ENCODE measurements around the gene UBR3. TPM values are rescaled to one million over a fixed set of nuclear protein-coding genes. Genes with fewer than 3 reads are reported as not detected.

The UBR3 gene
- total and polyA plus RNA-seq, 2 experiments from 2014 or later: 10.7 to 28.0 TPM

DNA sequence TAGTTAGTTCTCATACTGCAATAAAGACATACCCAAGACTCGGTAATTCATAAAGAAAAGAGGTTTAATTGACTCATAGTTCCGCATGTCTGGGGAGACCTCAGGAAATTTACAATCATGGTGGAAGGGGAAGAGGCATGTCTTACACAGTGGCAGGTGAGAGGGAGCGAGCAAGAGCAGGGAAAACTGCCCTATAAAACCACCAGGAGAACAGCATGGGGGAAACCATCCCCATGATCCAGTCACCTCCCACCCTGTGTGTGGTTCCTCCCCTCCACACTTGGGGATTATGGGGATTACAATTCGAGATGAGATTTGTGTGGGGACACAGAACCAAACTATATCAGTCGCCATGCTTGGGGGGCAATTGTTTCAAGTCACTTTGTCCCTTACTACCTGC is 29.7 kb upstream of the UBR3 start:
- TF ChIP-seq CREB1 (CRISPR knock-in tag; IDR thresholded peaks at IDR 0.05; ENCODE audit: low read depth): no peak
- TF ChIP-seq NANOG (IDR thresholded peaks at IDR 0.05; ENCODE audit: borderline replicate concordance): no peak
- TF ChIP-seq, protein P1, sequence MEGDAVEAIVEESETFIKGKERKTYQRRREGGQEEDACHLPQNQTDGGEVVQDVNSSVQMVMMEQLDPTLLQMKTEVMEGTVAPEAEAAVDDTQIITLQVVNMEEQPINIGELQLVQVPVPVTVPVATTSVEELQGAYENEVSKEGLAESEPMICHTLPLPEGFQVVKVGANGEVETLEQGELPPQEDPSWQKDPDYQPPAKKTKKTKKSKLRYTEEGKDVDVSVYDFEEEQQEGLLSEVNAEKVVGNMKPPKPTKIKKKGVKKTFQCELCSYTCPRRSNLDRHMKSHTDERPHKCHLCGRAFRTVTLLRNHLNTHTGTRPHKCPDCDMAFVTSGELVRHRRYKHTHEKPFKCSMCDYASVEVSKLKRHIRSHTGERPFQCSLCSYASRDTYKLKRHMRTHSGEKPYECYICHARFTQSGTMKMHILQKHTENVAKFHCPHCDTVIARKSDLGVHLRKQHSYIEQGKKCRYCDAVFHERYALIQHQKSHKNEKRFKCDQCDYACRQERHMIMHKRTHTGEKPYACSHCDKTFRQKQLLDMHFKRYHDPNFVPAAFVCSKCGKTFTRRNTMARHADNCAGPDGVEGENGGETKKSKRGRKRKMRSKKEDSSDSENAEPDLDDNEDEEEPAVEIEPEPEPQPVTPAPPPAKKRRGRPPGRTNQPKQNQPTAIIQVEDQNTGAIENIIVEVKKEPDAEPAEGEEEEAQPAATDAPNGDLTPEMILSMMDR (conservative IDR thresholded peaks at IDR 0.05; ENCODE audit: low read depth in 2 of 2): no peak
- TF ChIP-seq, protein P2, sequence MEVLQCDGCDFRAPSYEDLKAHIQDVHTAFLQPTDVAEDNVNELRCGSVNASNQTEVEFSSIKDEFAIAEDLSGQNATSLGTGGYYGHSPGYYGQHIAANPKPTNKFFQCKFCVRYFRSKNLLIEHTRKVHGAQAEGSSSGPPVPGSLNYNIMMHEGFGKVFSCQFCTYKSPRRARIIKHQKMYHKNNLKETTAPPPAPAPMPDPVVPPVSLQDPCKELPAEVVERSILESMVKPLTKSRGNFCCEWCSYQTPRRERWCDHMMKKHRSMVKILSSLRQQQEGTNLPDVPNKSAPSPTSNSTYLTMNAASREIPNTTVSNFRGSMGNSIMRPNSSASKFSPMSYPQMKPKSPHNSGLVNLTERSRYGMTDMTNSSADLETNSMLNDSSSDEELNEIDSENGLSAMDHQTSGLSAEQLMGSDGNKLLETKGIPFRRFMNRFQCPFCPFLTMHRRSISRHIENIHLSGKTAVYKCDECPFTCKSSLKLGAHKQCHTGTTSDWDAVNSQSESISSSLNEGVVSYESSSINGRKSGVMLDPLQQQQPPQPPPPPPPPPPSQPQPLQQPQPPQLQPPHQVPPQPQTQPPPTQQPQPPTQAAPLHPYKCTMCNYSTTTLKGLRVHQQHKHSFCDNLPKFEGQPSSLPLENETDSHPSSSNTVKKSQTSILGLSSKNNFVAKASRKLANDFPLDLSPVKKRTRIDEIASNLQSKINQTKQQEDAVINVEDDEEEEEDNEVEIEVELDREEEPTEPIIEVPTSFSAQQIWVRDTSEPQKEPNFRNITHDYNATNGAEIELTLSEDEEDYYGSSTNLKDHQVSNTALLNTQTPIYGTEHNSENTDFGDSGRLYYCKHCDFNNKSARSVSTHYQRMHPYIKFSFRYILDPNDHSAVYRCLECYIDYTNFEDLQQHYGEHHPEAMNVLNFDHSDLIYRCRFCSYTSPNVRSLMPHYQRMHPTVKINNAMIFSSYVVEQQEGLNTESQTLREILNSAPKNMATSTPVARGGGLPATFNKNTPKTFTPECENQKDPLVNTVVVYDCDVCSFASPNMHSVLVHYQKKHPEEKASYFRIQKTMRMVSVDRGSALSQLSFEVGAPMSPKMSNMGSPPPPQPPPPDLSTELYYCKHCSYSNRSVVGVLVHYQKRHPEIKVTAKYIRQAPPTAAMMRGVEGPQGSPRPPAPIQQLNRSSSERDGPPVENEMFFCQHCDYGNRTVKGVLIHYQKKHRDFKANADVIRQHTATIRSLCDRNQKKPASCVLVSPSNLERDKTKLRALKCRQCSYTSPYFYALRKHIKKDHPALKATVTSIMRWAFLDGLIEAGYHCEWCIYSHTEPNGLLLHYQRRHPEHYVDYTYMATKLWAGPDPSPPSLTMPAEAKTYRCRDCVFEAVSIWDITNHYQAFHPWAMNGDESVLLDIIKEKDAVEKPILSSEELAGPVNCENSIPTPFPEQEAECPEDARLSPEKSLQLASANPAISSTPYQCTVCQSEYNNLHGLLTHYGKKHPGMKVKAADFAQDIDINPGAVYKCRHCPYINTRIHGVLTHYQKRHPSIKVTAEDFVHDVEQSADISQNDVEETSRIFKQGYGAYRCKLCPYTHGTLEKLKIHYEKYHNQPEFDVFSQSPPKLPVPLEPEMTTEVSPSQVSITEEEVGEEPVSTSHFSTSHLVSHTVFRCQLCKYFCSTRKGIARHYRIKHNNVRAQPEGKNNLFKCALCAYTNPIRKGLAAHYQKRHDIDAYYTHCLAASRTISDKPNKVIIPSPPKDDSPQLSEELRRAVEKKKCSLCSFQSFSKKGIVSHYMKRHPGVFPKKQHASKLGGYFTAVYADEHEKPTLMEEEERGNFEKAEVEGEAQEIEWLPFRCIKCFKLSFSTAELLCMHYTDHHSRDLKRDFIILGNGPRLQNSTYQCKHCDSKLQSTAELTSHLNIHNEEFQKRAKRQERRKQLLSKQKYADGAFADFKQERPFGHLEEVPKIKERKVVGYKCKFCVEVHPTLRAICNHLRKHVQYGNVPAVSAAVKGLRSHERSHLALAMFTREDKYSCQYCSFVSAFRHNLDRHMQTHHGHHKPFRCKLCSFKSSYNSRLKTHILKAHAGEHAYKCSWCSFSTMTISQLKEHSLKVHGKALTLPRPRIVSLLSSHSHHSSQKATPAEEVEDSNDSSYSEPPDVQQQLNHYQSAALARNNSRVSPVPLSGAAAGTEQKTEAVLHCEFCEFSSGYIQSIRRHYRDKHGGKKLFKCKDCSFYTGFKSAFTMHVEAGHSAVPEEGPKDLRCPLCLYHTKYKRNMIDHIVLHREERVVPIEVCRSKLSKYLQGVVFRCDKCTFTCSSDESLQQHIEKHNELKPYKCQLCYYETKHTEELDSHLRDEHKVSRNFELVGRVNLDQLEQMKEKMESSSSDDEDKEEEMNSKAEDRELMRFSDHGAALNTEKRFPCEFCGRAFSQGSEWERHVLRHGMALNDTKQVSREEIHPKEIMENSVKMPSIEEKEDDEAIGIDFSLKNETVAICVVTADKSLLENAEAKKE (CRISPR knock-in tag; IDR thresholded peaks at IDR 0.05): no peak
- TF ChIP-seq ZNF331 (CRISPR knock-in tag; IDR thresholded peaks at IDR 0.05; ENCODE audit: low read depth): no peak
- TF ChIP-seq ZNF114 (CRISPR knock-in tag; IDR thresholded peaks at IDR 0.05): no peak
- TF ChIP-seq, protein P3, sequence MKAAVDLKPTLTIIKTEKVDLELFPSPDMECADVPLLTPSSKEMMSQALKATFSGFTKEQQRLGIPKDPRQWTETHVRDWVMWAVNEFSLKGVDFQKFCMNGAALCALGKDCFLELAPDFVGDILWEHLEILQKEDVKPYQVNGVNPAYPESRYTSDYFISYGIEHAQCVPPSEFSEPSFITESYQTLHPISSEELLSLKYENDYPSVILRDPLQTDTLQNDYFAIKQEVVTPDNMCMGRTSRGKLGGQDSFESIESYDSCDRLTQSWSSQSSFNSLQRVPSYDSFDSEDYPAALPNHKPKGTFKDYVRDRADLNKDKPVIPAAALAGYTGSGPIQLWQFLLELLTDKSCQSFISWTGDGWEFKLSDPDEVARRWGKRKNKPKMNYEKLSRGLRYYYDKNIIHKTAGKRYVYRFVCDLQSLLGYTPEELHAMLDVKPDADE (IDR thresholded peaks at IDR 0.05): no peak
- TF ChIP-seq EZH2phosphoT487 (IDR thresholded peaks at IDR 0.05; ENCODE audit: unreplicated experiment): no peak
- TF ChIP-seq JUNB (IDR thresholded peaks at IDR 0.05; ENCODE audit: unreplicated experiment): no peak
- TF ChIP-seq EZH2 (IDR thresholded peaks at IDR 0.05; ENCODE audit: low read depth, unreplicated experiment): no peak
- no peak for TF ChIP-seq STAT1 (IDR thresholded peaks at IDR 0.05; ENCODE audit: unreplicated experiment)
- TF ChIP-seq, protein P4, sequence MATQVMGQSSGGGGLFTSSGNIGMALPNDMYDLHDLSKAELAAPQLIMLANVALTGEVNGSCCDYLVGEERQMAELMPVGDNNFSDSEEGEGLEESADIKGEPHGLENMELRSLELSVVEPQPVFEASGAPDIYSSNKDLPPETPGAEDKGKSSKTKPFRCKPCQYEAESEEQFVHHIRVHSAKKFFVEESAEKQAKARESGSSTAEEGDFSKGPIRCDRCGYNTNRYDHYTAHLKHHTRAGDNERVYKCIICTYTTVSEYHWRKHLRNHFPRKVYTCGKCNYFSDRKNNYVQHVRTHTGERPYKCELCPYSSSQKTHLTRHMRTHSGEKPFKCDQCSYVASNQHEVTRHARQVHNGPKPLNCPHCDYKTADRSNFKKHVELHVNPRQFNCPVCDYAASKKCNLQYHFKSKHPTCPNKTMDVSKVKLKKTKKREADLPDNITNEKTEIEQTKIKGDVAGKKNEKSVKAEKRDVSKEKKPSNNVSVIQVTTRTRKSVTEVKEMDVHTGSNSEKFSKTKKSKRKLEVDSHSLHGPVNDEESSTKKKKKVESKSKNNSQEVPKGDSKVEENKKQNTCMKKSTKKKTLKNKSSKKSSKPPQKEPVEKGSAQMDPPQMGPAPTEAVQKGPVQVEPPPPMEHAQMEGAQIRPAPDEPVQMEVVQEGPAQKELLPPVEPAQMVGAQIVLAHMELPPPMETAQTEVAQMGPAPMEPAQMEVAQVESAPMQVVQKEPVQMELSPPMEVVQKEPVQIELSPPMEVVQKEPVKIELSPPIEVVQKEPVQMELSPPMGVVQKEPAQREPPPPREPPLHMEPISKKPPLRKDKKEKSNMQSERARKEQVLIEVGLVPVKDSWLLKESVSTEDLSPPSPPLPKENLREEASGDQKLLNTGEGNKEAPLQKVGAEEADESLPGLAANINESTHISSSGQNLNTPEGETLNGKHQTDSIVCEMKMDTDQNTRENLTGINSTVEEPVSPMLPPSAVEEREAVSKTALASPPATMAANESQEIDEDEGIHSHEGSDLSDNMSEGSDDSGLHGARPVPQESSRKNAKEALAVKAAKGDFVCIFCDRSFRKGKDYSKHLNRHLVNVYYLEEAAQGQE (IDR thresholded peaks at IDR 0.05; ENCODE audit: unreplicated experiment): no peak
- H3K9me2 ChIP-seq (ENCODE audit: insufficient read depth): no peaks in the 10 kb centered on the region
- no peaks in the 10 kb centered on the region for H3K27me3 ChIP-seq (ENCODE audit: insufficient read depth)
- H3K27ac ChIP-seq (ENCODE audit: low read depth): no peak overlapping the region
- H3K4me3 Mint-ChIP-seq: peak overlapping the region; percentile 17; the same call in 1 of the 3 replicates
- peak; percentile 35 for ATAC-seq
- peak overlapping the region; percentile 94; the same call in 1 of the 2 replicates for H3K4me2 ChIP-seq
- H3K36me3 Mint-ChIP-seq (ENCODE audit: low read depth): peaks cover 23% of the 10 kb centered on the region; the same call in 2 of the 3 replicates
- no peak overlapping the region for H3K4me3 ChIP-seq
- peaks cover 23% of the 10 kb centered on the region for H3K4me1 Mint-ChIP-seq
- 0 out of 2 replicates have a peak, but pooled peaks cover 3% of the 10 kb centered on the region for H3F3A ChIP-seq (replicated peaks; ENCODE audit: low read depth)
- peak; percentile 54 for DNase-seq (ENCODE audit: low spot score)
- H3K27ac Mint-ChIP-seq: no peak overlapping the region
- peak overlapping the region; percentile 61 for H2AFZ ChIP-seq
- no peaks in the 10 kb centered on the region for H3K27me3 Mint-ChIP-seq (ENCODE audit: insufficient read depth, low read depth, poor library complexity)
- peaks cover 21% of the 10 kb centered on the region; the same call in 1 of the 2 replicates for H3K36me3 ChIP-seq (ENCODE audit: insufficient read depth)
- H4K20me1 ChIP-seq (replicated peaks; ENCODE audit: insufficient read depth): peaks cover 14% of the 10 kb centered on the region
- H3K4me1 ChIP-seq (ENCODE audit: insufficient read depth): peaks cover 14% of the 10 kb centered on the region
- peaks cover 38% of the 10 kb centered on the region for H3K79me2 ChIP-seq (replicated peaks; ENCODE audit: insufficient read depth)
- H3K9me3 Mint-ChIP-seq: peaks cover 3% of the 10 kb centered on the region; the same call in 1 of the 3 replicates

Measured in GM23338 (cell line).